Medulla oblongata (tissue), 1 donor: ENCODE data around the gene GSTM1.
A peak's percentile ranks its signal among the peaks of the same experiment; 100 is the strongest.
"Not testable (repeated sequence)": the region's sequence is repeated elsewhere in the genome, so short reads cannot be mapped to it uniquely, and the experiment has no call there.

Source experiments
- DNase-seq: peaks from one replicate; pipeline ENCODE4 v3.0.0-alpha.2; 2015; ENCODE audit errors: extremely low spot score

GSTM1 gene

DNA sequence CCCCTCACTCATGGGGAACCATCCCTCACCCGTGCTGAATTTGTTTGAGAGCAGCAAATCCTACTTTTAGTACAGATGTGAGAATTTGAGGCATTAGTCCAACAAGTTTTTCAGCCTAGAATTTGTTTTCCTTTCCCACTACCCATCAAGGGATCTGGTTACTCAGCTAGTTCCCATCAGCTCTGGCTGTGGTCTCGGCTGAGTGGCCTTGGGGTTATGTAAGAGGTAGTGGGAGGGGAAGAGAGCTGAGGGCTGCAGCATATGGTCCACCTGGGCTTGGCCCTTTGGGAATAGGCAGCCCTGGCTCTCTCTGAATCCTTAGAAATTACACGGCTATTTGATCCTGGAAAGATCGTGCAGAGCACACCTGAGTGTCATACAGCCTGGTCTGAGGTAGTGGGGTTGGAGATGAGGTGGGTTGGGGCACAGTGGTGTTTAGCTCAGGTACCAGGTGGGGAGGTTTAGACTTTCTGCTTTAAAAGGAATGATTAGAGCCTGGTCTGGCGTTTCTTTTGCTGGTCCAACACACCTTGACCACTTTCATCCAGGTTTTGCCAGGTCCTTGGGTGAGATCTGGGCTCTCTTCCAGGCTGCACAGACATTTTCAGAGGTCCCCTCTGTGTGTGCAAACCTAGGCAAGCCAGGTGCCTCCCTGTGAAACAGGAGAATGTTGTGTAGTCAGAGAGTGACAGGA is 27.5 kb upstream of the GSTM1 start:
- DNase-seq, result peak; percentile 40

DNA sequence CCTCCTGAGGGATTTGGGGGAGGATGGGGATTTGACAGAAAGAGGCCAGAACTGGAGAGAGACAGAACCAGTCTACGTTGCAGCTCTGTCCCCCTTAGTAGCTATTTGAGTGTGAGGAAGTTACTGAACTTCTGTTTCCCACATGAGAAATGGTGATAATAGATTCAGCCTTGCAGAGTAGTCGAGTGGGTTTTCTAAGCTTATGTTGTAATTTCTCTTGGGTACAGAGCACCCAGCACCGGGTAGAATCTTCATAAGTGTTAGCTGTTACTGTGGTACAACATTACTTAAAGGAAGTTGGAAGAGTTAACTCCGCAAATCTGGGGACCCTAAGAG is 27.0 kb upstream of the GSTM1 start:
- DNase-seq, result peak; percentile 15

DNA sequence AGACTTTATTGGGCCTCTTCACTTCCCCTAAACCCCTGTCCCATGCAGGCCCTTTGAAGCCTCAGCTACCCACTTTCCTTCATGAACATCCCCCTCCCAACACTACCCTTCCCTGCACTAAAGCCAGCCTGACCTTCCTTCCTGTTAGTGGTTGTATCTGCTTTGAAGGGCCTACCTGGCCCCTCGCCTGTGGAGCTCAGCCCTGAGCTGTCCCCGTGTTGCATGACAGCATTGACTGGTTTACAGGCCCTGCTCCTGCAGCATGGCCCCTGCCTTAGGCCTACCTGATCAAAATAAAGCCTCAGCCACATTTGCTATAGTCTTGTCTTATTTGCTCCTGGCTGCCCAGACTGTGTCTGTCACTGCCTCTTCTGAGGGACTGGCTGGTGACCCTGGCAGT is 26.2 kb upstream of the GSTM1 start:
- DNase-seq, result peak; percentile 1

DNA sequence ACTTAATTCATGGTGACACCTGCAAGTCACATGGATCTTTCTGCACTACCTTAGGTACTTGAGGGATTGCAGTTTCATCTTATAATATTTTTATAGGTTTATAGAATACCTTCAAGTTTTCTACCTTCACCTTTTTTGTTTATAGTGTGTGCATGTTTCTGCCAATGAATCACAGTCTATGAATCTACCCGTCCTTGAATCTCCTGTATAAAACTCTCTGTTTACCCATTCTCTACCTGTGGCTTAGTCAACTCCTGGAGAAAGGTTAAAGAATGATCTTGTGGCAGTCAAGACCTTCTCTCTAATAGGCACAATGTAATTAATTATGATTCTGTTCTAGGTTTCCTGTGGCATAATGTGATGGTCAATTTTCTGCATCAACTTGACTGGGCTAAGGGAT is 22.9 kb upstream of the GSTM1 start:
- peak; percentile 1 for DNase-seq

DNA sequence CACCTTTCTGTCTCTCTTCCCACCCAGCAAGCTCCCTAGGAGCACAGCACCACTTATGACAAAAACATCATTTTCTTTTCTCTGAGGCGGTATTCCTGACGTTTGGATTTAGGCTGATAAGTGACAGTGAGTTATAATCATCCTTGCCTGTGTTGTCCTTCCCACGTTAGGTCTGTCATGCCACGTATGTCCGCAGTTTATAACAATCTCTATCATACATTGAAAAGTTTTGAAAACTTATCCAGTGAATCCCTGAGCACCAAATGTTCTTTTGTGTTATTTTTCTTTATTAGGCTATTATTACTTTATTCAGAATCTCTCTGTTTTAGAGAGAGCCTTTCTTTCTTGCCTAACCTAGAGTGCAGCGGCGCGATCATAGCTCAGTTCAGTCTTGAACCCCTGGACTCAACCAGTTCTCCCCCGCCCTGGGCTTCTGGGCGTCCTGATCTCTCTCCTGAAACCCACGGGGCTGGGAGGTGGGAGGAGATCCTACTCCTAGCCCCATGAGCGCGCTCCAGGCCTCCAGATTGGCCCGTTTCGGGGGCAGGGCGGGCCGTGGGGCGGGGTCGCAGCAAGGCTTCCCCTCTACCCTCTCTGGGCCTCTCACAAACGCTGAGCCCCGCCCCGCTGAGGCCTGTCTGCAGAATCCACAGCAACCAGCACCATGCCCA is 20.0 kb upstream of the GSTM1 start, which contains the start of gene GSTM2:
GSTM2 (plus strand) TSS at position 606 of the 671 bp plus-strand sequence; CDS start at position 665, 59 bp downstream.
- DNase-seq, result peak; percentile 89

DNA sequence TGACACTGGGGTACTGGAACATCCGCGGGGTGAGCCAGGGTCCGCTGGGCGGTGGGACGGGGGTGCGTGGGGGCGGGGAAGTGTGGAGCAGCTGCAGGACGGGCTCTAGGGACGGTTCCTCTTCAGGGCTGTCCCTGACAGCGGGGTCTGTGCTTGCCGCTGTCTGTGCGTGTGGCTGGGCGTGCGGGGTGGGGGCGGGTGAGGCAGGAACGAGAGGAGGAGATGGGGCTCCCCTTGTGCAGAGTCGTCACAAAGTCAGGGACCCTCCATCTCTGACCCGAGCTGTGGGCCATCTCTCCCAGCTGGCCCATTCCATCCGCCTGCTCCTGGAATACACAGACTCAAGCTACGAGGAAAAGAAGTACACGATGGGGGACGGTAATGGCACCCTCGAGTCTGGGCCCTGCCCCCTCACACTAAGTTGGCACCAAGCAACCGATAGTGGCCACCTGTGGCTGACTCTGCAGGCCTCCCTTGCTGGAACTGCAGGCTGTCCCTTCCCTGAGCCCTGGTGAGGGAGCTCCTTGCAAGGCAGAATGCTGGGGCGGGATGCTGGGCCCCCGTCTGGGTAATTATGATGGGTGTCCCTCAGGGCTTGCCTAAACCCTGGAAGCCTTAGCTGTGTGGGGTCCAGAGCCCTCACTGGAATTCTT is 19.4 kb upstream of the GSTM1 start:
- peak; percentile 2 for DNase-seq

DNA sequence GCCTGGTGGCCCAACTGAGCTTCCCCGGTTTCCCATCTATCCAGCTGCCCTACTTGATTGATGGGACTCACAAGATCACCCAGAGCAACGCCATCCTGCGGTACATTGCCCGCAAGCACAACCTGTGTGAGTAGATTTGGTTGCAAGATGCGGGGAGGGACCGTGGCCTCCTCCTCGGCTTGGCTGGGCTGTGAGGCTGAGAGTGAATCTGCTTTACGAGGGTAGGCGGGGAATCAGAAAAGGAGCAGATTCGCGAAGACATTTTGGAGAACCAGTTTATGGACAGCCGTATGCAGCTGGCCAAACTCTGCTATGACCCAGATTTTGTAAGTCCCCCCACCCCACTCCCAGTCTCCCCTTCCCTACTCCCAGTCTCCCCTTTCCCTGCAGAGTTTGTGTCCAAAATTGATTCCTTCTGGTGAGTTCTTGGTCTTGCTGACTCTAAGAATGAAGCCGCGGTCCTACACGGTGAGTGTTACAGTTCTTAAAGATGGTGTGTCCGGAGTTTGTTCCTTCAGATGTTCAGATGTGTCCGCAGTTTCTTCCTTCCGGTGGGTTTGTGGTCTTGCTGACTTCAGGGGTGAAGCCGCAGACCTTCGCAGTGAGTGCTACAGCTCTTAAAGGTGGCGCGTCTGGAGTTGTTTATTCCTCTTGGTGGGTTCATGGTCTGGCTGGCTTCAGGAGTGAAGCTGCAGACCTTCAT is 18.2 kb upstream of the GSTM1 start:
- peak; percentile 1 for DNase-seq

DNA sequence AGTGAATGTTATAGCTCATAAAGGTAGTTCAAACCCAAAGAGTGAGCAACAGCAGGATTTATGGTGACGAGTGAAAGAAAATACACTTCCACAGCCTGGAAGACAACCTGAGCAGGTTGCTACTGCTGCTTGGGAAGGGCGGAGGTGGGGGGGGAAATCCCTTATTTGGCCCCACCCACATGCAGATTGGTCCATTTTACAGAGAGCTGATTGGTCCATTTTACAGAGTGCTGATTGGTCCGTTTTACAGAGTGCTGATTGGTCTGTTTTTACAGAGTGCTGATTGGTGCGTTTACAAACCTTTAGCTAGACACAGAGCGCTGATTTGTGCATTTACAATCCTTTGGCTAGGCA is 17.7 kb upstream of the GSTM1 start:
- DNase-seq, result not testable (repeated sequence)

DNA sequence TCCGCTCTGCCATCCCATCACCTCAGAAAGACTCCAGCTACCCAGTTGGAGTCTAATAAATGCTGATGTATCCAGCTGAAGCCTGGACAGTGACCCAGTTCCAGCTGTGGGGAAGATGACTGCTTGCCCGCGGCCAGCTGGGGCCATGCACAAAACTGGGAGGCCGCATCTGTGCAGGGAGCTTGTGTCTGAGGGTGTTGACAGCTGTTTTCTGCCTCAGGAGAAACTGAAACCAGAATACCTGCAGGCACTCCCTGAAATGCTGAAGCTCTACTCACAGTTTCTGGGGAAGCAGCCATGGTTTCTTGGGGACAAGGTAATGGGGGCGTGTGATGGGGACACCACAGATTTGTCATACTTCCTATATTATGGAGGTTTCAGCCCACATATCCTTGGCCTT is 16.6 kb upstream of the GSTM1 start:
- no peak for DNase-seq

DNA sequence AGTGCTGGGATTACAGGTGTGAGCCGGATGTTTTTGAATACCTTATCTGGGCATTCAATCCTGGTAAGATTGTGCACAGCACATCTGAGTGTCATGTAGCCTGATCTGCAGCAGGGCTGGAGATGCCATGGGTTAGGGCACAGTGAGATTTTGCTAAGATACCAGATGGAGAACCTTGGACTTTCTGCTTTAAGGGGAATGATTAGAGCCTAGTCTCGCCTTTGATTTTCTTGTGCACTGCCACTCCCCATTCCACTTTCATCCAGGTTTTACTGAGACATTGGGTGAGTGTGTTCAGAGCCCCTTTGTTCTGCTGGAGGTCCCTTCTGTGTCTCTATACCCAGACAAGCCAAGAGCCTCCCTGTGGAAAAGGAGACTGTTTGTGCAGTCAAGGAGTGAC is 13.8 kb upstream of the GSTM1 start:
- DNase-seq, result not testable (repeated sequence)

DNA sequence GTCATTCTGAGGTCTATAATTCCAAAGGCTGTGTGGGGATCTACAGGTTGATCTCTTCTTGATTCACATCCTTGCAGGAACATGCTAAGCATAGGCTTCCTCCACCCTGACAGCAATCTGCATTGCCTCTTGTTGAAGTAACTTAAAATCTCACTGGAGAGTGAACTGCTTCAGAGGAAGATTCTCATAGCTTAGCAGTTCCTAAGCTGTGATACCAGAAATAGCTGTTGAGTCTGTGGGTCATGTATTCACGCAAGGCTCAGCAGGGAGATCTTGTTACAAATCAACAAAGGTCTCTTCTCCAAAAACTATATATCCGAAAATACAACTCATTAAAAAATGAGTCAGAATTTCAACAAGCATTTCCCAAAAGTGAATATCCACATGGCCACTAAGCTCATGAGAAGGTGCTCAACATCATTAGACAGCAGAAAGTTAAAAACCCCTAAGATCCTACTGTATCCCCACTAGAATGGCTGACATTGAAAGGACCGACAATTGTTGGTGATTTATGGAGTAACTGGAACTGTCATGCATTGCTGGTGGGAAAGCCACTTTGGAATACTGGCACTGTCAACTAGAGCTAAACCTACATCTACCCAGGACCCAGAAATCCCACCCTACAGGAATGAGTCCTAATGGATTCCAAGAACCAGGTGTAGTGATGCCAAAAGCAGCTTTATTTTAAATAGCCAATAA is 10.8 kb upstream of the GSTM1 start:
- DNase-seq, result not testable (repeated sequence)

DNA sequence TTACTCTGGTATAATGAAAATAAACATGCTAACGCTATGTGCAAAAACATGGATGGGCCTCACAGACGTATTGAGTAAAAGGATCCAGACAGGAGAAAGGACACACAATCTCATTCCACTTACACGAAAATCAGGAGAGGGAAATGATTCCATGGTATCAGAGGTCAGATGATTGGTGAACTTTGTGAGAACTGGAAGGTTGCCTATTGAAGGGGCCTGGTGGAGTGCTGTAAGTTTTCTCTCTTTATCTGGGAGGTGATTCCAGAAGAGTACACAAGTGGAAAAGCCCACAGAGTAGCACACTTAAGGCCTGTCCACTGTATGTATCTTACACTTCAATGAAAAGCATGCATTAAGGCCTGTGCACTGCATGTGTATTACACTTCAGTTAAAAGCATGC is 10.2 kb upstream of the GSTM1 start:
- no peak for DNase-seq

DNA sequence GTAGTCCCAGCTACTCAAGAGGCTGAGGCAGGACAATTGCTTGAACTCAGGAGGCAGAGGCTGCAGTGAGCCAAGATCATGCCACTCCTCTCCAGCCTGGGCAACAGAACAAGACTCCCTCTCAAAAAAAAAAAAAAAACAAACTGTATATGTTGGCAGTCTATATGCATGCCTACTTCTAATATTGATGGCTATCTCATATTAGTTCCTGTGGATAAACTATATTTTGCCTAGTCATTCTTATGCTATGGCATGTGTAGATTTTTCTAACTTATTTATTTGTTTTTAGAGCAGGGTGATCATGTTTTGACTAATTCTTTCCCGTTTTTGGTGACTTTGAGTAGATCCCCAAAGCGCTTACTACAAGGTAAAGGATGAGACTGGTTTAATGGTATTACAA is 9.0 kb upstream of the GSTM1 start:
- not testable (repeated sequence) for DNase-seq

DNA sequence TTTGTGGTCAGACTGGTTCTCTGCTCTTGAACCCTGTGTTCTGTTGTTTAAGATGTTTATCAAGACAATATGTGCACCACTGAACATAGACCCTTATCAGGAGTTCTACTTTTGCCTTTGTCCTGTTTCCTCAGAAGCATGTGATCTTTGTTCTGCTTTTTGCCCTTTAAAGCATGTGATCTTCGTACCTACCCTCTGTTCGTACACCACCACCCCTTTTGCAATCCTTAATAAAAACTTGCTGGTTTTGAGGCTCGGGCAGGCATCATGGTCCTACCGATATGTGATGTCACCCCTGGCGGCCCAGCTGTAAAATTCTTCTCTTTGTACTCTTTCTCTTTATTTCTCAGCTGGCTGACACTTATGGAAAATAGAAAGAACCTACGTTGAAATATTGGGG is 2.8 kb upstream of the GSTM1 start:
- DNase-seq, result not testable (repeated sequence)

DNA sequence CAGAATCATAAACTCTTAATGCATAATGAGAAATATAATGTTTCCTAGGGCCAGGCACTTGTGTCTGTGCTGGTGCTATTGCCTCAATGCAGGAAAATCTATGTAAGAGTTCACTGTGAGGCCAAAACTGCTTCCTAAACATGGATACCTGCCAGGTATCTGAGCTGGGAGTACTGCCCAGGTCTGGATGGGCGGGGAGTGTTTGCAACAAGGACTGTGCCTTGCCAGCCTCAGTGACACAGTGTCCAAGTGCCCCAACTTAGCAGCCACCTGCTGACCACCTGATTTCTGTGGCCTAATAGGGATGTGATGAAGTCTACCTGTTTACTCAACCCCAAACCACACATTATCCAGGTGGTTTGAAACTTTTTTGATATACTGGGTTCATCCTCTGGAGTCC is 2.2 kb upstream of the GSTM1 start:
- DNase-seq, result not testable (repeated sequence)

DNA sequence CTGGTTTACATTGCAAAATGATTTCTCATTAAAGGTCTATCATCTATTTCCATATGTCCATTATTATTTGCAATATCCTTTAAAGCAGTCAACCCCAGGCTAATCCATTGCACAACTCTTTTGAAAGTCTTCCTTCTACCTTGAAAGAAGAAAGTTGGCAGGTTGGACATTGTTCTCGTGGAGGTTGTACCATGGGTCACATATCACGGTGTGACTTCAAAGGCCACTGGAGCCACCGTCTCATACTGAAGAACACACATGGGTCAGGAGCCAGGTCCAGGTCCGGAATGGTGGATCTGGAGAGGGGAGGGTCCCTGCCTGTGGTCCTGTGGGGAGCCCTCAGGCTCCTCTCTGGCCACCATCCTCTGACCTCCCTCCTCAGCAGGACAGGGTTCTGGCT is 1.7 kb upstream of the GSTM1 start:
- not testable (repeated sequence) for DNase-seq

DNA sequence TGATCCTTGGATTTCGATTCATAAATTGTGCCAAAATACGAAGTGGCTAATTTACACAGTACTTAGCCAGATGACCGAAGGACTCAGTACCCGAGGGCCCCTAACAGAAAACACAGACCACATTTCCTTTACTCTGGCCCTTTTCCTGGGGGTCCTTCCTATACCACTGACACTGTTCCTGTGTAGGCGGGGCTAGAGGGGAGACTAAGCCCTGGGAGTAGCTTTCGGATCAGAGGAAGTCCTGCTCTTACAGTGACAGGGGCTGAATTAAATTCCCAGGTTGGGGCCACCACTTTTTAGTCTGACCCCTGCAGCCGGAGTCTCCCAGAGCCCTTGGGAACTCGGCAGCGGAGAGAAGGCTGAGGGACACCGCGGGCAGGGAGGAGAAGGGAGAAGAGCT is 508 bp upstream of the GSTM1 start:
- not testable (repeated sequence) for DNase-seq

DNA sequence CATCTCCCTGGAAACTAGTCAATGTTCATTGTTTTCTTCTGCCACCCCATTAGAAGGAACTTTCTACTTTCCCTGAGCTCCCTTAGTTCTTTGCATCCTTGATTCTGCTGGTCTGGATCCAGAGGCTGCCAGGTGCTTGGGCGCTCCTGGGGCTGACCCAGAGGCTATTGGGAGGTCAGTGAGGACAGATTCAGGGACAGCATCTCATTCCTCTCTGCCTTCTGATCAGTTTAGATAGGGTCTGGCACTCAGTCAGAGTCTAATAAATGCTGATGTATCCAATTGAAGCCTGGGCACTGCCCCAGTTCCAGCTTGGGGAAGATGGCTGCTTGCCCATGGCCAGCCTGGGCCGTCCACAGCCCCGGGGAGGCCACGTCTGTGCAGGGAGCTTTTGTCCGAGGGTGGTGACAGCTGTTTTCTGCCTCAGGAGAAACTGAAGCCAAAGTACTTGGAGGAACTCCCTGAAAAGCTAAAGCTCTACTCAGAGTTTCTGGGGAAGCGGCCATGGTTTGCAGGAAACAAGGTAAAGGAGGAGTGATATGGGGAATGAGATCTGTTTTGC is 2.3 kb downstream of the GSTM1 start:
- DNase-seq, result peak; percentile 39

DNA sequence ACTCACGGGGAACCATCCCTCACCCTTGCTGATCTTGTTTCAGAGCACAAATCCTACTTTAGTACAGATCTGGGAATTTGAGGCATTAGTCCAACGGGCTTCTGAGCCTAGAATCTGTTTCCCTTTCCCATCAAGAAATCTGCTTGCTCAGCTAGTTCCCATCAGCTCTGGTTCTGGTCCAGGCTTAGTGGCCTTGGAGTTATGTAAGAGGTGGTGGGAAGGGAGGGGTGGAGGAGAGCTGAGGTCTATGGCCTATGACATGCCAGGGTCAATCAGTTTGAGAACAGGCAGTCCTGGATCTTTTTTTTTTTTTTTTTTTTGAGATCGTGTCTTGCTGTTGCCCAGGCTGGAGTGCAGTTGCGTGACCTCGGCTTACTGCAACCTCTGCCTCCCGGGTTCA is 4.1 kb downstream of the GSTM1 start:
- peak; percentile 63 for DNase-seq

DNA sequence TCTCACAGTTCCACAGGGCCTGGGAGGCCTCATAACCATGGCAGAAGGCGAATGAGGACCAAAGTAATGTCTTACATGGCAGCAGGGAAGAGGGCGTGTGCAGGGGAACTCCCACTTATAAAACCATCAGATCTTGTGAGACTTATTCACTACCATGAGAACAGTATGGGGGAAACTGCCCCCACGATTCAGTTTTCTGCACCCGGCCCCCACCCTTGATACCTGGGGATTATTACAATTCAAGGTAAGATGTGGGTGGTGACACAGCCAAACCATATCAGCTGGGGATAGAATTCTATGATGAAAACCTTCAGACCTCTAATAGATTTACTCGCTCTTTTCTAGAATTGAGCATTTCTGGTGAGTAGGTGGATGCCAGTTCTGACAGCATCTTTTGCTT is 6.8 kb downstream of the GSTM1 start:
- DNase-seq, result not testable (repeated sequence)

DNA sequence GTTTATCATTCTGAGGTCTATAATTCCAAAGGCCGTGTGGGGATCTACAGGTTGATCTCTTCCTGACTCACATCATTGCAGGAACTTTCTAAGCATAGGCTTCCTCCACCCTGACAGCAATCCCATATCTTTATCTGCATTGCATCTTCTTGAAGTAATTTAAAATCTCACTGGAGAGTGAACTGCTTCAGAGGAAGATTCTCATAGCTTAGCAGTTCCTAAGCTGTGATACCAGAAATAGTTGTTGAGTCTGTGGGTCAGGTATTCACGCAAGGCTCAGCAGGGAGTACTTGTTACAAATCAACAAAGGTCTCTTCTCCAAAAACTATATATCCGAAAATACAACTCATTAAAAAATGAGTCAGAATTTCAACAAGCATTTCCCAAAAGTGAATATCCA is 7.5 kb downstream of the GSTM1 start:
- not testable (repeated sequence) for DNase-seq

DNA sequence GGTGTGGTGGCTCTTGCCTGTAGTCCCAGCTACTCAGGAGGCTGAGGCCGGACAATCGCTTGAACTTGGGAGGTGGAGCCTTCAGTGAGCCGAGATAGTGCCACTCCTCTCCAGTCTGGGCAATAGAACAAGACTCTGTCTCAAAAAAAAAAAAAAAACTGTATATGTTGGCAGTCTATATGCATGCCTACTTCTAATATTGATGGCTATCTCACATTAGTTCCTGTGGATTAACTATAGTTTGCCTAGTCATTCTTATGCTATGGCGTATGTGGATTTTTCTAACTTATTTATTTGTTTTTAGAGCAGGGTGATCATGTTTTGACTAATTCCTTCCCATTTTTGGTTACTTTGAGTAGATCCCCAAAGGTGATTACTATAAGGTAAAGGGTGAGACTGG is 9.4 kb downstream of the GSTM1 start:
- no peak for DNase-seq
